IMR-90 (cell line): ENCODE data around the gene PRRC2B. TPM values are rescaled to one million over a fixed set of nuclear protein-coding genes. Genes with fewer than 3 reads are reported as not detected.

ENCODE experiments used
- ATAC-seq: fragments of 200-7000 bp; cut with Tn5 transposase; 2 replicates; pipeline ENCODE4 v1.9.1; 2020; ENCODE audit warnings: low read depth, mild to moderate bottlenecking, moderate library complexity
- BruUV-seq: library from RNA; stranded (reverse); fragments of 400-500 nt; replicated peaks from 2 replicates; lab custom pipeline; 2021; lab: Mats Ljungman, UMichigan
- CTCF ChIA-PET: fragments of 300-600 bp; formaldehyde crosslinking; extraction: SDS; loops from one replicate; lab custom pipeline; 2021; ENCODE audit warnings: antibody characterized with exemption; lab: Yijun Ruan, JAX
- POLR2A ChIA-PET: fragments of 300-600 bp; sonication (Branson Sonifier 250); formaldehyde crosslinking; loops from one replicate; lab custom pipeline; 2022; ENCODE audit warnings: antibody characterized with exemption; ENCODE audit not compliant: unreplicated experiment; lab: Charles Lee
- DNase-seq: peaks from one replicate; pipeline ENCODE4 v3.0.0; 2013
- H2AFZ ChIP-seq: replicated peaks from 2 replicates; pipeline ENCODE3; 2013; ENCODE audit warnings: low read length, mild to moderate bottlenecking; ENCODE audit not compliant: poor library complexity
- H2AK5ac ChIP-seq: 2 replicates; pipeline ENCODE4 v1.6.1; 2013; ENCODE audit warnings: low read depth, low read length, inconsistent platforms
- H2AK9ac ChIP-seq: replicated peaks from 2 replicates; pipeline ENCODE3; 2013; ENCODE audit warnings: mild to moderate bottlenecking, low read depth, low read length, moderate library complexity; ENCODE audit not compliant: poor library complexity
- H2BK120ac ChIP-seq: 2 replicates; pipeline ENCODE4 v1.6.1; 2013; ENCODE audit warnings: low read depth, low read length, inconsistent platforms
- H2BK15ac ChIP-seq: 3 replicates; pipeline ENCODE4 v1.6.1; 2013; ENCODE audit warnings: low read depth, low read length, inconsistent platforms
- H2BK20ac ChIP-seq: 2 replicates; pipeline ENCODE4 v1.6.1; 2013; ENCODE audit warnings: low read depth, mild to moderate bottlenecking, inconsistent platforms, low read length, moderate library complexity
- H2BK5ac ChIP-seq: 2 replicates; pipeline ENCODE4 v1.6.1; 2013; ENCODE audit warnings: mild to moderate bottlenecking, low read depth, low read length, inconsistent platforms; ENCODE audit not compliant: poor library complexity, severe bottlenecking
- H3K14ac ChIP-seq: replicated peaks from 2 replicates; pipeline ENCODE4 v1.6.1; 2013; ENCODE audit warnings: low read depth, low read length, inconsistent platforms
- H3K18ac ChIP-seq: 2 replicates; pipeline ENCODE4 v1.6.1; 2013; ENCODE audit warnings: low read depth, low read length, control low read depth
- H3K23ac ChIP-seq: 2 replicates; pipeline ENCODE4 v1.6.1; 2013; ENCODE audit warnings: low read depth, low read length, inconsistent platforms
- H3K27ac ChIP-seq: 2 replicates; pipeline ENCODE4 v1.5.1; 2013; ENCODE audit warnings: mild to moderate bottlenecking, control low read depth, low read length; ENCODE audit not compliant: insufficient read depth
- H3K27me3 ChIP-seq: 2 replicates; pipeline ENCODE4 v1.6.1; 2013; ENCODE audit warnings: low read length; ENCODE audit not compliant: control insufficient read depth, insufficient read depth
- H3K36me3 ChIP-seq: 2 replicates; pipeline ENCODE4 v1.6.1; 2013; ENCODE audit warnings: low read length, mixed read lengths; ENCODE audit not compliant: control insufficient read depth, insufficient read depth
- H3K4ac ChIP-seq: 2 replicates; pipeline ENCODE4 v1.6.1; 2013; ENCODE audit warnings: low read depth, low read length, inconsistent platforms
- H3K4me1 ChIP-seq: 2 replicates; pipeline ENCODE4 v1.6.1; 2013; ENCODE audit warnings: low read length, mixed read lengths; ENCODE audit not compliant: control insufficient read depth, insufficient read depth
- H3K4me2 ChIP-seq: 2 replicates; pipeline ENCODE4 v1.6.1; 2013; ENCODE audit warnings: low read depth, mild to moderate bottlenecking, control low read depth, low read length, moderate library complexity
- H3K4me3 ChIP-seq: 2 replicates; pipeline ENCODE4 v1.5.1; 2013; ENCODE audit warnings: low read depth, mild to moderate bottlenecking, control low read depth, low read length, moderate library complexity; ENCODE audit not compliant: insufficient read depth
- H3K56ac ChIP-seq: 2 replicates; pipeline ENCODE4 v1.6.1; 2013; ENCODE audit warnings: low read length, inconsistent platforms; ENCODE audit not compliant: insufficient read depth; ENCODE audit errors: extremely low read depth
- H3K79me1 ChIP-seq, 2 experiments: 2 replicates each; pipeline ENCODE4 v1.6.1; 2013; ENCODE audit warnings: low read length in 2 of 2, inconsistent platforms in 1 of 2, low read depth in 1 of 2
- H3K9ac ChIP-seq: 2 replicates; pipeline ENCODE4 v1.6.1; 2013; ENCODE audit warnings: low read depth, low read length, control low read depth
- H3K9me1 ChIP-seq: 2 replicates; pipeline ENCODE4 v1.6.1; 2013; ENCODE audit warnings: low read length, inconsistent platforms; ENCODE audit not compliant: insufficient read depth
- H3K9me3 ChIP-seq: 2 replicates; pipeline ENCODE4 v1.6.1; 2013; ENCODE audit warnings: low read length; ENCODE audit not compliant: control insufficient read depth, insufficient read depth
- H4K20me1 ChIP-seq: 2 replicates; pipeline ENCODE4 v1.6.1; 2013; ENCODE audit warnings: low read length, inconsistent platforms; ENCODE audit not compliant: insufficient read depth
- H4K5ac ChIP-seq: 2 replicates; pipeline ENCODE4 v1.6.1; 2013; ENCODE audit warnings: mild to moderate bottlenecking, low read depth, low read length, control low read depth
- H4K8ac ChIP-seq, 2 experiments: 2 replicates each; pipeline ENCODE4 v1.6.1; 2013; ENCODE audit warnings: low read depth in 2 of 2, low read length in 2 of 2, control low read depth in 1 of 2, inconsistent platforms in 1 of 2
- H4K91ac ChIP-seq: 2 replicates; pipeline ENCODE4 v1.6.1; 2013; ENCODE audit warnings: low read depth, low read length, inconsistent platforms; ENCODE audit not compliant: insufficient read depth
- BHLHE40 ChIP-seq: fragments of 150-350 bp; IDR thresholded peaks from 2 replicates; pipeline ENCODE4 v1.6.1; 2016; ENCODE audit warnings: mild to moderate bottlenecking, low read depth, low read length
- CEBPB ChIP-seq: IDR thresholded peaks from 2 replicates; pipeline ENCODE4 v1.6.1; 2012; ENCODE audit warnings: low read depth, low read length, improper control_type of control experiment
- CHD1 ChIP-seq: IDR thresholded peaks from 2 replicates; pipeline ENCODE4 v1.6.1; 2012; ENCODE audit warnings: low read depth, low read length, improper control_type of control experiment
- FOS ChIP-seq: fragments of 150-350 bp; IDR thresholded peaks from 2 replicates; pipeline ENCODE4 v1.6.1; 2016; ENCODE audit warnings: low read depth, low read length
- MAFK ChIP-seq: IDR thresholded peaks from 2 replicates; pipeline ENCODE4 v1.6.1; 2012; ENCODE audit warnings: low read depth, low read length, improper control_type of control experiment
- MAZ ChIP-seq: IDR thresholded peaks from 2 replicates; pipeline ENCODE4 v1.6.1; 2012; ENCODE audit warnings: low read depth, mild to moderate bottlenecking, low read length, improper control_type of control experiment, moderate library complexity, borderline replicate concordance
- MXI1 ChIP-seq: IDR thresholded peaks from 2 replicates; pipeline ENCODE4 v1.6.1; 2012; ENCODE audit warnings: low read depth, mild to moderate bottlenecking, low read length, moderate library complexity, borderline replicate concordance
- NFE2L2 ChIP-seq: fragments of 150-350 bp; IDR thresholded peaks from 2 replicates; pipeline ENCODE4 v1.6.1; 2016; ENCODE audit warnings: low read depth, mild to moderate bottlenecking, low read length
- POLR2A ChIP-seq: IDR thresholded peaks from 2 replicates; pipeline ENCODE4 v1.6.1; 2012; ENCODE audit warnings: mild to moderate bottlenecking, low read depth, low read length
- RAD21 ChIP-seq: IDR thresholded peaks from 2 replicates; pipeline ENCODE4 v1.6.1; 2012; ENCODE audit warnings: low read length, improper control_type of control experiment
- RCOR1 ChIP-seq: IDR thresholded peaks from 2 replicates; pipeline ENCODE4 v1.6.1; 2012; ENCODE audit warnings: mild to moderate bottlenecking, low read length, improper control_type of control experiment; ENCODE audit not compliant: insufficient replicate concordance
- RFX5 ChIP-seq: IDR thresholded peaks from 2 replicates; pipeline ENCODE4 v1.8.0; 2012; ENCODE audit warnings: low read depth, mild to moderate bottlenecking, low read length, moderate library complexity
- SMC3 ChIP-seq: fragments of 150-350 bp; IDR thresholded peaks from 2 replicates; pipeline ENCODE4 v1.6.1; 2016; ENCODE audit warnings: low read depth, mild to moderate bottlenecking, antibody characterized with exemption, low read length, moderate library complexity
- USF2 ChIP-seq: fragments of 150-350 bp; IDR thresholded peaks from 2 replicates; pipeline ENCODE4 v1.6.1; 2017; ENCODE audit warnings: mild to moderate bottlenecking, antibody characterized with exemption, low read length, low read depth
- WGBS, 2 experiments: methylation state at CpG; one replicate each; pipeline versions ENCODE4 v1.1.5 to v1.1.7; 2013; ENCODE audit warnings: missing lambda C conversion rate in 2 of 2; ENCODE audit not compliant: insufficient read length in 1 of 2; ENCODE audit errors: extremely low coverage in 2 of 2; 5-methylcytosine and 5-hydroxymethylcytosine counted together
- dilution Hi-C: fragments of 300-500 bp; cut with HindIII; formaldehyde crosslinking; loops from one replicate; pipeline ENCODE4 v1.14.3; 2018; ENCODE audit warnings: low sequenced_read_pairs; ENCODE audit not compliant: unreplicated experiment
- in situ Hi-C: fragments of 300-500 bp; cut with MboI; formaldehyde crosslinking; loops from 3 replicates; pipeline ENCODE4 v1.14.3; 2019; ENCODE audit warnings: low sequenced_read_pairs, inconsistent platforms, mixed read lengths
- intact Hi-C: fragments of 100-400 bp; cut with micrococcal nuclease; formaldehyde crosslinking; loops from 2 replicates; pipeline ENCODE4 v1.10.0; 2022
- polyA plus RNA-seq, 3 experiments: library from polyadenylated mRNA; depleted of rRNA; stranded (reverse); fragments of >200 nt; gene quantifications; 2 replicates each; pipeline ENCODE4 v1.2.3, GENCODE V29; 2012; ENCODE audit warnings: low replicate concordance in 1 of 3
- total RNA-seq: library from RNA; depleted of rRNA; stranded (reverse); fragments of >200 nt; gene quantifications from 2 replicates; pipeline ENCODE4 v1.2.3, GENCODE V29; 2012
- TF ChIP-seq, protein P1 (sequence below): fragments of 150-350 bp; IDR thresholded peaks from 2 replicates; pipeline ENCODE4 v1.6.1; 2016; ENCODE audit warnings: low read depth, mild to moderate bottlenecking, low read length, moderate library complexity, borderline replicate concordance
- TF ChIP-seq, protein P2 (sequence below): conservative IDR thresholded peaks from 2 replicates; pipeline ENCODE4 v1.5.1; 2012; ENCODE audit warnings: mild to moderate bottlenecking, low read depth, low read length, improper control_type of control experiment

Gene PRRC2B
- total and polyA plus RNA-seq, 2 of the 4 experiments (the other 2 are of a cell fraction), result 19.4 to 39.1 TPM

DNA sequence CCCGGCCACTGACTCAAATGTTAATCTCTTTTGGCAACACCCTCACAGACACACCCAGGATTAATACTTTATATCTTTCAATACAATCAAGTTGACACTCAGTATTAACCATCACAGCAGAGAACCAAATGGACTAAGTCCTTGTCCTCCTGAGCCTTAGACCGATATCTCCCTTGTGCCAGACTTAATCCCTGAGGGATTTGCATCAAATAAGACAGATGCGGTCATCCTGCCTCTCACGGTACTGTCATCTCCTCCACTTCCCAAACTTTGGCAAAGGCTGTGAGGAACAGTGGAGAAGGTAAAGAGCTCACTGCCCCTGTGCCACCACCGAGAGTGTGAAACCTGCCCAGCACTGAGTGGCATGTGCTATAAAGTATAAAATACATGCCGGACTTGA is 6.5 kb upstream of the PRRC2B start:
- H2AFZ ChIP-seq, result no peak overlapping the region
- no peaks in the 10 kb centered on the region for H3K9me3 ChIP-seq
- H4K5ac ChIP-seq, result no peak overlapping the region
- H3K4ac ChIP-seq, result no peak overlapping the region
- DNase-seq (no peak), ATAC-seq (no peak)
- WGBS, 2 experiments, result no CpG with 5 or more reads among the region's 6 CpGs
- no peak overlapping the region for H3K23ac ChIP-seq
- intact Hi-C loops, result no loop called here
- H4K20me1 ChIP-seq, result peaks cover 5% of the 10 kb centered on the region; the same call in 1 of the 2 replicates
- no peak overlapping the region for H2AK5ac ChIP-seq
- no peak overlapping the region for H3K18ac ChIP-seq
- H3K14ac ChIP-seq, result no peak overlapping the region
- no peak overlapping the region for H2AK9ac ChIP-seq
- H3K9me1 ChIP-seq, result no peaks in the 10 kb centered on the region
- POLR2A ChIA-PET, result no interaction called here
- H3K56ac ChIP-seq, result no peak overlapping the region
- no peak overlapping the region for H3K9ac ChIP-seq
- TF ChIP-seq USF2, result no peak
- no peak for TF ChIP-seq SMC3
- TF ChIP-seq POLR2A, result no peak
- no peak for TF ChIP-seq RAD21
- TF ChIP-seq MAZ, result no peak
- TF ChIP-seq, protein P1, sequence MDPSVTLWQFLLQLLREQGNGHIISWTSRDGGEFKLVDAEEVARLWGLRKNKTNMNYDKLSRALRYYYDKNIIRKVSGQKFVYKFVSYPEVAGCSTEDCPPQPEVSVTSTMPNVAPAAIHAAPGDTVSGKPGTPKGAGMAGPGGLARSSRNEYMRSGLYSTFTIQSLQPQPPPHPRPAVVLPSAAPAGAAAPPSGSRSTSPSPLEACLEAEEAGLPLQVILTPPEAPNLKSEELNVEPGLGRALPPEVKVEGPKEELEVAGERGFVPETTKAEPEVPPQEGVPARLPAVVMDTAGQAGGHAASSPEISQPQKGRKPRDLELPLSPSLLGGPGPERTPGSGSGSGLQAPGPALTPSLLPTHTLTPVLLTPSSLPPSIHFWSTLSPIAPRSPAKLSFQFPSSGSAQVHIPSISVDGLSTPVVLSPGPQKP, result no peak
- TF ChIP-seq MXI1, result no peak
- no peak for TF ChIP-seq FOS
- no peak for TF ChIP-seq MAFK
- TF ChIP-seq, protein P2, sequence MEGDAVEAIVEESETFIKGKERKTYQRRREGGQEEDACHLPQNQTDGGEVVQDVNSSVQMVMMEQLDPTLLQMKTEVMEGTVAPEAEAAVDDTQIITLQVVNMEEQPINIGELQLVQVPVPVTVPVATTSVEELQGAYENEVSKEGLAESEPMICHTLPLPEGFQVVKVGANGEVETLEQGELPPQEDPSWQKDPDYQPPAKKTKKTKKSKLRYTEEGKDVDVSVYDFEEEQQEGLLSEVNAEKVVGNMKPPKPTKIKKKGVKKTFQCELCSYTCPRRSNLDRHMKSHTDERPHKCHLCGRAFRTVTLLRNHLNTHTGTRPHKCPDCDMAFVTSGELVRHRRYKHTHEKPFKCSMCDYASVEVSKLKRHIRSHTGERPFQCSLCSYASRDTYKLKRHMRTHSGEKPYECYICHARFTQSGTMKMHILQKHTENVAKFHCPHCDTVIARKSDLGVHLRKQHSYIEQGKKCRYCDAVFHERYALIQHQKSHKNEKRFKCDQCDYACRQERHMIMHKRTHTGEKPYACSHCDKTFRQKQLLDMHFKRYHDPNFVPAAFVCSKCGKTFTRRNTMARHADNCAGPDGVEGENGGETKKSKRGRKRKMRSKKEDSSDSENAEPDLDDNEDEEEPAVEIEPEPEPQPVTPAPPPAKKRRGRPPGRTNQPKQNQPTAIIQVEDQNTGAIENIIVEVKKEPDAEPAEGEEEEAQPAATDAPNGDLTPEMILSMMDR, result no peak
- no peak for TF ChIP-seq CEBPB
- no peak for TF ChIP-seq RCOR1
- no peak for TF ChIP-seq CHD1
- no peak for TF ChIP-seq BHLHE40
- TF ChIP-seq RFX5, result no peak
- no peak for TF ChIP-seq NFE2L2
- no peak overlapping the region for H2BK20ac ChIP-seq
- H2BK15ac ChIP-seq, result no peak overlapping the region
- no peak overlapping the region for H2BK120ac ChIP-seq
- in situ Hi-C loops, result no loop called here
- dilution Hi-C loops, result no loop called here
- no peak overlapping the region for H3K27ac ChIP-seq
- H3K4me2 ChIP-seq, result no peak overlapping the region
- no peaks in the 10 kb centered on the region for H3K79me1 ChIP-seq
- H2BK5ac ChIP-seq, result no peak overlapping the region
- BruUV-seq, result no TSS peak
- H3K36me3 ChIP-seq, result no peaks in the 10 kb centered on the region
- no peak overlapping the region for H4K8ac ChIP-seq
- no peak overlapping the region for H4K91ac ChIP-seq
- CTCF ChIA-PET, result no interaction called here
- H3K4me1 ChIP-seq, result peaks cover 3% of the 10 kb centered on the region; the same call in 1 of the 2 replicates
- no peak overlapping the region for H3K4me3 ChIP-seq
- no peaks in the 10 kb centered on the region for H3K27me3 ChIP-seq
